Aorta (tissue), 5 donors: ENCODE measurements around the gene EEPD1. TPM values are rescaled to one million over a fixed set of nuclear protein-coding genes. Genes with fewer than 3 reads are reported as not detected.
A peak's percentile ranks its signal among the peaks of the same experiment; 100 is the strongest.

ENCODE experiments used
- ATAC-seq: fragments of 200-7000 bp; cut with Tn5 transposase; one replicate; pipeline ENCODE4 v1.9.1; 2022; ENCODE audit warnings: moderate library complexity; ENCODE audit not compliant: low FRiP score
- DNase-seq, 2 donors: peaks; one replicate each; pipeline ENCODE4 v3.0.0-alpha.2; 2020
- H3K27ac ChIP-seq, 2 donors: one replicate each; pipeline ENCODE4 v1.5.1; 2013; ENCODE audit warnings: low read length in 2 of 2, mild to moderate bottlenecking in 2 of 2, moderate library complexity in 2 of 2, control low read depth in 1 of 2, inconsistent platforms in 1 of 2, low read depth in 1 of 2
- H3K27me3 ChIP-seq, 2 donors: one replicate each; pipeline ENCODE4 v1.6.1; 2013; ENCODE audit warnings: control low read depth in 1 of 2, low read length in 1 of 2, mild to moderate bottlenecking in 1 of 2, moderate library complexity in 1 of 2; ENCODE audit not compliant: insufficient read depth in 2 of 2, control insufficient read depth in 1 of 2
- H3K36me3 ChIP-seq, 2 donors: one replicate each; pipeline ENCODE4 v1.6.1; 2013; ENCODE audit warnings: control low read depth in 1 of 2, low read length in 1 of 2, mild to moderate bottlenecking in 1 of 2; ENCODE audit not compliant: insufficient read depth in 2 of 2, control insufficient read depth in 1 of 2
- H3K4me1 ChIP-seq, 2 donors: one replicate each; pipeline ENCODE4 v1.6.1; 2013; ENCODE audit warnings: low read length in 2 of 2, control low read depth in 1 of 2, mild to moderate bottlenecking in 1 of 2, moderate library complexity in 1 of 2; ENCODE audit not compliant: insufficient read depth in 2 of 2, control insufficient read depth in 1 of 2
- H3K4me3 ChIP-seq, 2 donors: one replicate each; pipeline ENCODE4 v1.5.1; 2013; ENCODE audit warnings: low read length in 2 of 2, control low read depth in 1 of 2, mild to moderate bottlenecking in 1 of 2
- H3K9me3 ChIP-seq: one replicate; pipeline ENCODE4 v1.6.1; 2013; ENCODE audit warnings: mild to moderate bottlenecking, low read length; ENCODE audit not compliant: control insufficient read depth
- WGBS, 2 donors: extraction: QIAGEN DNeasy Blood & Tissue Kit; methylation state at CpG; one replicate each; pipeline ENCODE4 v1.1.7; 2013; 5-methylcytosine and 5-hydroxymethylcytosine counted together
- intact Hi-C, 2 donors: fragments of 100-400 bp; cut with DNase I; formaldehyde crosslinking; loops; one replicate each; pipeline versions ENCODE4 v1.14.2 to v1.15.0; 2022
- polyA plus RNA-seq, 2 donors: library from polyadenylated mRNA; stranded (reverse); fragments of 200-250 nt; gene quantifications; one replicate each; pipeline ENCODE4 v1.2.3, GENCODE V29; 2013
- total RNA-seq, 2 donors: library from RNA; stranded (reverse); fragmentation: NEBNext Ultra II Directional; extraction: Animal tissue kit (Norgen Biotek cat#: 25700); gene quantifications; one replicate each; pipeline ENCODE4 v1.2.1, GENCODE V29; 2021
- donor health status: healthy with polysubstance abuse.
- donor health status: Bipolar disorder and iron deficiency.
- donor health status: DM: no; HTN: no; CAD: no.
- donor health status: DM: no; HTN: no; CAD: no.
- donor health status: DM: yes; HTN: yes; CAD: no.

The EEPD1 gene
- total and polyA plus RNA-seq, 4 donors: 12.4 to 100 (median 14.9) TPM

DNA sequence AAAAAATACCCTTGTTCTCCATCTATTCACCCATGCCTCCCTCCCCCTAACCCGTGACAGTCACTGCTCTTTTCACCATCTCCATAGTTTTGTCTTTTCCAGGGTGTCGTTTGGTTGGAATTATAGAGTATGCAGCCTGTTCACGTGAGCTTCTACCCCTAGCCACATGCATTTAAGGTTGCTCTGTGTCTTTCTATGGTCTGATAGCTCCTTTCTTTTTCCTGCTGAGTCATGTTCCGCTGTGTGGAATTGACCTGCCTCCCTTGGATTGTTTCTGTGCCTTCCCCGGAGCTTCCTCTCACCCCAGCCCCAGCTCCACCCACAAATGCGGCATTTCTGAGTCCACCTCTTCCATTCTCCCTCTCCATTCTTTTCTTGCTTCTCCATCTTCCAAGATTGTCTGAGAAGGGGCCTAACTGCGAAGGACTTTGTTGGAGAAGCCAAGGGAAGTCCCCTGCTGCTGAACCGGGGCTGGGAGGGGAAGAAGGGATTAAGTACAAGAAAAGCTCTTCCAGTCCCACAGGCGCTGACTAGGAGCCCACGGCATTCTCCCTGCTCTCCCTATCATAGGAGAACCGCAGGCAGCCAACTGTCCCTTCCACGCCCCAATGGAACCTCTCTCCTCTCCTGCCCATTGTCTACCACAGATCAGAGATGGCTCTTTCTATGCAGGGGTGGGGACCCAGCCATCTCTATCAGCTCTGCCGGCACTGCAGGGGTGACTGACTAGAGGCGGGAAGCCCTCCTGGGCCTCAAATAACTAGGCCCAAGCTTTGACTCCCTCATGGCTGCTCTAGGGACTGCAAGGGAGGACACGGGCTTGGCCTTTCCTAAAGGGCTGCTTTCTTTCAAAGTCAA is 149.1 kb downstream of the EEPD1 start:
- DNase-seq (no peak), ATAC-seq (no peak)
- 95% methylated on average over 15 of the region's 15 CpGs for WGBS, 2 donors
- Histone ChIP-seq H3K36me3 (peaks cover 3% of the 10 kb centered on the region in 2 donors), H3K27me3 (no peaks in the 10 kb centered on the region), H3K4me1 (peaks cover 0 to 7% of the 10 kb centered on the region in 2 donors), H3K4me3 (no peak overlapping the region), H3K27ac (peak overlapping the region in 1 of 2 donors; percentile 68), H3K9me3 (no peaks in the 10 kb centered on the region)
- intact Hi-C loops: no loop called here

DNA sequence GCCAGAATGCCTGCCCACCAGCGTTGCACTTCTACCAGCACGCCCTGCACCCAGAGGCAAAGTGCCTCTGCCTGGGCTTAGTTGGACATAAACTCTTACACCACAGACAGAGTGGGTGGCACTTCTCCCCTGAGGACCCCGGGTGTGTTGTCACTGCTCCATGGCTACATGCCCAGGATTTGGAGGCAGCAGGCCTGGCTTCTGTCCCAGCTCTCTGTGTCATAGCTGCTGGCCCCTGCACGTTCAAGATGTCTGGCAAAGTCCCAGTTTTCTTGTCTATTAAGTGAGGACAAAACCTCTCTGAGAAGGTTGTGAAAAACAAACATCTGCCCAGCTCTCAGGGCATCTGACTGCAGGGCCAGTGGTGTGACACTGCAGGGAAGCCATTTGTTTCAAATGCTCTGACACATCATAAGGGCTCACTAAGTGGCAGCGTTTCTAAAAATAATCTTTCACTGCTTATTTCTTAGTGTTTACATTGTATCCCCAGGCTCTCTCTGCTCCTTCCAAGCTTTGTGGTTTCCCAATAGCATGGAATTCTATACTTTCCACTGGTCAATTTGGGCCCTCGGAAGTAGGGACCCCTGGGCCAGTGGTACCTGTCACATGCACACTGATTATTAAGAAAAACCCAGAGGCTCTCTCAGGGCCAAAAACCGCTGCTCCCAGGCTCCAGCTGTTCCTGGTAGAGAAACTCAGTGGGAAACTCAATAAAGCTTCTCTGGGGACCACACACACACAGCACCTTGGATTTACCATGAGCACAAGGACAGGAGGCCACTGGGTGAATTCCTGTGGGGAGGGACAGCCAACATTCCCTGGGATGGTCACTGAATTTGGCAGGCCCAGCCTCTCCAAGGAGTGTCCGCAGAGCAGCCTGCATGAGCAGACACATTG is 150.4 kb downstream of the EEPD1 start:
- peak; percentile 85 for ATAC-seq
- peak; percentile 92 to 94 for DNase-seq
- peak overlapping the region; percentile 15 to 48 for H3K27ac ChIP-seq
- H3K4me1 ChIP-seq: peaks cover 0 to 7% of the 10 kb centered on the region in 2 donors
- intact Hi-C loops: no loop called here
- peaks cover 0 to 2% of the 10 kb centered on the region in 2 donors for H3K36me3 ChIP-seq
- no peaks in the 10 kb centered on the region for H3K9me3 ChIP-seq
- whole genome bisulfite sequencing, 2 donors: 8 to 13% methylated on average over 8 of the region's 8 CpGs
- H3K27me3 ChIP-seq: no peaks in the 10 kb centered on the region
- no peak overlapping the region for H3K4me3 ChIP-seq

DNA sequence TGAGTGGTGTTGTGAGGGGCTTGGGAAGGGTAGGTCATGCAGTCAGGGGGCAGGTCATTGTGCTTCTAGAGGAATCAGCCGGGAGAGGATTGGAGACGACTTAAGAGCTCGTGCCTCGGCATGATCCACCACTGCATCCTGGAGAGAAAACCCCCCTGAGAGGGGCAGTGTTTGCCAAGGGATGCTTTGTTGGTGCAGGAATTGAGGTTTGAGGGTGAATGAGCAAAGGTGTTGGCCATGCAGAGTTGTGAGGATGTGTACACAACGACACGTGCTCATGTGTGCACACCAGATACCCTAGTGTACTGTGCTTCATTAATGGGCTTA is 151.0 kb downstream of the EEPD1 start:
- Histone ChIP-seq H3K27me3 (no peaks in the 10 kb centered on the region), H3K9me3 (no peaks in the 10 kb centered on the region), H3K36me3 (peaks cover 0 to 2% of the 10 kb centered on the region in 2 donors), H3K27ac (peak overlapping the region in 1 of 2 donors; percentile 48), H3K4me1 (peaks cover 0 to 7% of the 10 kb centered on the region in 2 donors), H3K4me3 (no peak overlapping the region)
- 40 to 48% methylated on average over 6 of the region's 6 CpGs for WGBS, 2 donors
- intact Hi-C loops: no loop called here
- no peak for DNase-seq
- ATAC-seq: no peak

DNA sequence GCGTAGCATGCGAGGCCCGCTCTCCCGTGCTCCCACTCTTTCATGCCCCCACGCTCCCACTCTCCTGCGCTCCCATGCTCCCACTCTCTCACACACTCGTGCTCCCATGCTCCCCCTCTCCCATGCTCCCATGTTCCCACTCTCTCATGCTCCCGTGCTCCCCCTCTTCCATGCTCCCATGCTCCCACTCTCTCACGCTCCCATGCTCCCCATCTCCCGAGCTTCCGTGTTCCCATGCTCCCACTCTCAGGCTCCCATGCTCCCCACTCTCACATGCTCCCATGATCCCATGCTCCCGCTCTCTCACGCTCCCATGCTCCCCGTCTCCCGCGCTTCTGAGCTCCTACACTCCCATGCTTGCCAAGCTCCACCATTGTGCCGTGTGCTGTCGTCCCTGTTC is 152.2 kb downstream of the EEPD1 start:
- DNase-seq (no peak), ATAC-seq (no peak)
- whole genome bisulfite sequencing, 2 donors: 97 to 98% methylated on average over 18 of the region's 18 CpGs
- no peak overlapping the region for H3K4me3 ChIP-seq
- no peaks in the 10 kb centered on the region for H3K9me3 ChIP-seq
- intact Hi-C loops: no loop called here
- no peak overlapping the region for H3K27ac ChIP-seq
- no peaks in the 10 kb centered on the region for H3K36me3 ChIP-seq
- H3K4me1 ChIP-seq: peaks cover 0 to 7% of the 10 kb centered on the region in 2 donors
- H3K27me3 ChIP-seq: no peaks in the 10 kb centered on the region

DNA sequence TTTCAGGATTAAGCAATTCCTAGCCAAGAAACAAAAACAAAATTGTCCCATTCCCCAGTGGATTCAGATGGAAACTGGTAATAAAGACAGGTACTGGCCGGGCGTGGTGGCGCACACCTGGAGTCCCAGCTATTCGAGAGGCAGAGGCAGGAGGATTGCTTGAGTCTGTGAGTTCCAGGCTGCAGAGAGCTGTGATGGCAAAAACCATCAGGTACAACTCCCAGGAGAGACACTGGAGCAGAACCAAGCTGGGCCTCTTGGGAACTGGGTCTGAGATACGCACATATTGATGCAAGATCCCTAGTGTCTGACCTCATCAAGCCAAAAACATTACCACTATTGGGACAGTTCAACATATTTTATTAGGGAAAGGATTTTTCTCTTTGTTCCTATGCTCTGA is 152.6 kb downstream of the EEPD1 start:
- intact Hi-C loops: no loop called here
- peaks cover 0 to 7% of the 10 kb centered on the region in 2 donors for H3K4me1 ChIP-seq
- DNase-seq: no peak

GRCh38 chr7:36306222-36306621 is 153.2 kb downstream of the EEPD1 start:
- Histone ChIP-seq H3K27ac (no peak overlapping the region), H3K4me1 (peaks cover 0 to 7% of the 10 kb centered on the region in 2 donors), H3K36me3 (no peaks in the 10 kb centered on the region), H3K4me3 (no peak overlapping the region), H3K27me3 (no peaks in the 10 kb centered on the region), H3K9me3 (no peaks in the 10 kb centered on the region)
- ATAC-seq (no peak), DNase-seq (no peak)
- WGBS, 2 donors: 85 to 94% methylated on average over 5 of the region's 5 CpGs
- intact Hi-C loops: no loop called here

More for the DNA sequence above, 152.6 kb downstream of the EEPD1 start:
- H3K9me3 ChIP-seq: no peaks in the 10 kb centered on the region
- H3K4me3 ChIP-seq: no peak overlapping the region
- H3K36me3 ChIP-seq: no peaks in the 10 kb centered on the region
- H3K27ac ChIP-seq: no peak overlapping the region
- no peaks in the 10 kb centered on the region for H3K27me3 ChIP-seq
- no peak for ATAC-seq
- WGBS, 2 donors: 93 to 97% methylated on average over 5 of the region's 5 CpGs

DNA sequence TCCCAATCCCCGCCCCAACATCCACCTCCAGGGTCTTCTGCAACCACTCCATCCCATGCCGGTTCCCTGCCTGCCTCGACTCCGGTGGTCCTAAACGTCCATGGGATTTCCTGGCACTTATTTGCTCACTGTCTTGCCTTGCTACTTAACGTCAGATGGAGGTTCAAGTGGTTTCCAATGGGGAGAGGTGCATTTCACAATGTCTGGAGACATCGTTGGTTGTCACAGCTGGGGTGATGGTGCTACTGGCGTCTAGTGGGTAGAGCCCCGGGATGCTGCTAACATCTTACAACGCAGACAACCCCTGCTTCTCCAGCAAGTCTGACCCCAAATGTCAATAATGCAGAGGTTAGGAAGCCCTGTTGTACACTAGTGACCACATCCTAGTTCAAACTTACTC is 153.7 kb downstream of the EEPD1 start:
- Histone ChIP-seq H3K9me3 (no peaks in the 10 kb centered on the region), H3K36me3 (no peaks in the 10 kb centered on the region), H3K27me3 (no peaks in the 10 kb centered on the region), H3K4me3 (no peak overlapping the region), H3K4me1 (peaks cover 0 to 7% of the 10 kb centered on the region in 2 donors), H3K27ac (no peak overlapping the region)
- ATAC-seq (no peak), DNase-seq (no peak)
- intact Hi-C loops: no loop called here
- WGBS, 2 donors: 94 to 95% methylated on average over 10 of the region's 10 CpGs

DNA sequence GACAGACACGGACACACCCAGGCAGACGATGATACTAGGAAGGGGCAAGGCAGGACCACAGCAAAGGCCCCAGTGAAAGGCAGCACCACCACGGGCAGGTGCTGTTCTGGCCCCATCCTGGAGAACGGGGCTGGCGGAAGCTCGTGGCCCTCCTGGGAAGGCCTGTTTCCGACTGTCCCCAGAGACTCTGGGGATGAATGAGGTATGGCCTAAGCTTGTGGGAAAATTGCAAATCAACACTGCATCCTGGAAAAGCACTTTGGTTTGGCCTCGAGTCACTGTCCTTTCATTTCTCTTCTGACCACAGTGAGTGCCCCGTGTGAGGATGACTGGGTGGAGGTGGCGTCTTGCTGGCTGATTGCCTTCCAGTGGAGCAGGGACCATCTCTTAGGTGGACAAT is 155.0 kb downstream of the EEPD1 start:
- no peaks in the 10 kb centered on the region for H3K9me3 ChIP-seq
- DNase-seq: no peak
- no peaks in the 10 kb centered on the region for H3K36me3 ChIP-seq
- H3K4me3 ChIP-seq: no peak overlapping the region
- intact Hi-C loops: no loop called here
- WGBS, 2 donors: 88 to 89% methylated on average over 10 of the region's 10 CpGs
- H3K27ac ChIP-seq: no peak overlapping the region
- H3K27me3 ChIP-seq: no peaks in the 10 kb centered on the region
- no peak for ATAC-seq
- H3K4me1 ChIP-seq: peaks cover 0 to 7% of the 10 kb centered on the region in 2 donors
